Neural progenitor cell (in vitro differentiated cells): Measurements from ENCODE around the gene GADD45G.

Experiments
- CTCF ChIP-seq: fragments of 200-600 bp; sonication (generic); IDR thresholded peaks from 2 replicates; pipeline ENCODE4 v1.5.1; 2017; ENCODE audit warnings: antibody characterized with exemption, mild to moderate bottlenecking
- EZH2 ChIP-seq: fragments of 200-600 bp; sonication (generic); IDR thresholded peaks from 2 replicates; pipeline ENCODE4 v1.6.1; 2017; ENCODE audit warnings: antibody characterized with exemption, mild to moderate bottlenecking, moderate library complexity

GRCh38 chr9:89600831-89601230 is 4.0 kb upstream of the GADD45G start:
- no peak for TF ChIP-seq CTCF
- no peak for TF ChIP-seq EZH2
